Thyroid gland (tissue), 4 donors: Measurements from ENCODE around the gene ING4.

Source experiments
- CTCF ChIP-seq, 6 experiments: fragments of 200-600 bp in 3 of 6; fragments of 450-650 bp in 3 of 6; sonication (generic) in 3 of 6; IDR thresholded peaks; one replicate each; pipeline ENCODE4 v1.5.1; 2016 to 2019; ENCODE audit warnings: antibody characterized with exemption in 6 of 6, mild to moderate bottlenecking in 2 of 6, inconsistent platforms in 1 of 6, moderate library complexity in 1 of 6
- POLR2A ChIP-seq, 2 donors: fragments of 450-650 bp; IDR thresholded peaks; one replicate each; pipeline ENCODE4 v1.6.1; 2017; ENCODE audit warnings: antibody characterized with exemption in 2 of 2, mild to moderate bottlenecking in 2 of 2, moderate library complexity in 1 of 2

- no peak for TF ChIP-seq POLR2A (IDR thresholded peaks at IDR 0.05)
- TF ChIP-seq CTCF (IDR thresholded peaks at IDR 0.05): no peak
Observed at GRCh38 chr12:6666211-6666610, 3.3 kb upstream of the ING4 start.
